Upper lobe of left lung (tissue), 6 donors: ENCODE results near the gene WDR37. TPM values are rescaled to one million over a fixed set of nuclear protein-coding genes. Genes with fewer than 3 reads are reported as not detected.

ENCODE experiments used
- ATAC-seq, 2 donors: fragments of 200-7000 bp; cut with Tn5 transposase; one replicate each; pipeline ENCODE4 v1.9.1; 2022; ENCODE audit warnings: mild to moderate bottlenecking in 2 of 2, moderate library complexity in 2 of 2; ENCODE audit not compliant: low FRiP score in 2 of 2
- DNase-seq, 2 donors: peaks; one replicate each; pipeline ENCODE4 v3.0.0-alpha.2; 2019 to 2020
- H3K27ac ChIP-seq, 4 donors: fragments of 200-600 bp; sonication (generic); one replicate each; pipeline ENCODE4 v1.5.1; 2016 to 2019
- H3K27me3 ChIP-seq, 4 donors: fragments of 200-600 bp; sonication (generic); one replicate each; pipeline ENCODE4 v1.5.1; 2017 to 2019
- H3K36me3 ChIP-seq, 4 donors: fragments of 200-600 bp; sonication (generic); one replicate each; pipeline ENCODE4 v1.5.1; 2016 to 2019
- H3K4me1 ChIP-seq, 4 donors: fragments of 200-600 bp; sonication (generic); one replicate each; pipeline ENCODE4 v1.5.1; 2018 to 2019
- H3K4me3 ChIP-seq, 4 donors: fragments of 200-600 bp; sonication (generic); one replicate each; pipeline ENCODE4 v1.5.1; 2017 to 2019; ENCODE audit warnings: mild to moderate bottlenecking in 2 of 4, moderate library complexity in 1 of 4
- H3K9me3 ChIP-seq, 4 donors: fragments of 200-600 bp; sonication (generic); one replicate each; pipeline ENCODE4 v1.5.1; 2018 to 2019
- EP300 ChIP-seq, 4 donors: sonication (generic); formaldehyde crosslinking; IDR thresholded peaks; one replicate each; pipeline ENCODE4 v1.5.1; 2017; ENCODE audit warnings: antibody characterized with exemption in 4 of 4, control low read depth in 2 of 4
- POLR2A ChIP-seq, 4 donors: fragments of 450-650 bp; IDR thresholded peaks; one replicate each; pipeline ENCODE4 v1.5.1; 2016 to 2017; ENCODE audit warnings: antibody characterized with exemption in 4 of 4, mild to moderate bottlenecking in 2 of 4
- POLR2AphosphoS5 ChIP-seq, 2 donors: sonication (generic); formaldehyde crosslinking; IDR thresholded peaks; one replicate each; pipeline ENCODE4 v1.5.1; 2017; ENCODE audit warnings: antibody characterized with exemption in 2 of 2
- WGBS, 2 donors: methylation state at CpG; one replicate each; pipeline ENCODE4 v1.1.5; 2017 to 2018; 5-methylcytosine and 5-hydroxymethylcytosine counted together
- total RNA-seq, 6 donors: library from RNA; depleted of rRNA in 4 of 6; stranded (reverse); fragments of >200 nt in 4 of 6; gene quantifications; one replicate each; pipeline versions ENCODE4 v1.1.0 to v1.2.1, GENCODE V29; 2016 to 2021
- TF ChIP-seq, protein P1 (sequence below), 6 experiments: fragments of 450-650 bp in 4 of 6; fragments of 200-600 bp in 2 of 6; sonication (generic) in 2 of 6; IDR thresholded peaks; one replicate each; pipeline ENCODE4 v1.5.1; 2016 to 2019; ENCODE audit warnings: antibody characterized with exemption in 6 of 6
- donor health status: DM: no; HTN: no; CAD: no; lungs with moderate emphysema.
- donor health status: DM: no; HTN: yes; CAD: no; lungs with severe emphysema.

Gene WDR37
- total RNA-seq, 6 donors from 2014 or later: 18.1 to 31.4 (median 19.9) TPM

DNA sequence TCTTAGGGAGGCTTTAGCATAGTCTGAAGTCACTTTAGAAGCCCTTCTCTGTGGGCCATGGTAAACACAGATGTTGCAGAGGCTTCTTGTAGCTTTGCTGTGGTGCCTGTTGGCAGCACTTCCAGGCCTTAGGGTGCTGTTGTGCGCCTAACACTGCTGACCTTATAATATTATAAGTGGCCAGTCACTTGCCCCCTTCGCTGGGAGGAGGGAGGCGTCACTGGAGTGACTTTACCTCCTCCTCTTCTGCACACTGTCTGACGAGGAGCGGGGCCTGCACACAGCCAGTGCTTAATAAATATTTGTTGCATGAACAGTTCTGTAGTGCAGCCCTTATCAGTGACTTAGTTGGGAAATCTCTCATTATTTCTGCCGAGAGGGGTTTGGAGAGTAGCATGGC is 63.3 kb downstream of the WDR37 start:
- H3K9me3 ChIP-seq: no peaks in the 10 kb centered on the region
- TF ChIP-seq EP300 (IDR thresholded peaks at IDR 0.05): no peak
- no peak for TF ChIP-seq POLR2AphosphoS5 (IDR thresholded peaks at IDR 0.05)
- TF ChIP-seq POLR2A (IDR thresholded peaks at IDR 0.05): no peak
- TF ChIP-seq, protein P1, sequence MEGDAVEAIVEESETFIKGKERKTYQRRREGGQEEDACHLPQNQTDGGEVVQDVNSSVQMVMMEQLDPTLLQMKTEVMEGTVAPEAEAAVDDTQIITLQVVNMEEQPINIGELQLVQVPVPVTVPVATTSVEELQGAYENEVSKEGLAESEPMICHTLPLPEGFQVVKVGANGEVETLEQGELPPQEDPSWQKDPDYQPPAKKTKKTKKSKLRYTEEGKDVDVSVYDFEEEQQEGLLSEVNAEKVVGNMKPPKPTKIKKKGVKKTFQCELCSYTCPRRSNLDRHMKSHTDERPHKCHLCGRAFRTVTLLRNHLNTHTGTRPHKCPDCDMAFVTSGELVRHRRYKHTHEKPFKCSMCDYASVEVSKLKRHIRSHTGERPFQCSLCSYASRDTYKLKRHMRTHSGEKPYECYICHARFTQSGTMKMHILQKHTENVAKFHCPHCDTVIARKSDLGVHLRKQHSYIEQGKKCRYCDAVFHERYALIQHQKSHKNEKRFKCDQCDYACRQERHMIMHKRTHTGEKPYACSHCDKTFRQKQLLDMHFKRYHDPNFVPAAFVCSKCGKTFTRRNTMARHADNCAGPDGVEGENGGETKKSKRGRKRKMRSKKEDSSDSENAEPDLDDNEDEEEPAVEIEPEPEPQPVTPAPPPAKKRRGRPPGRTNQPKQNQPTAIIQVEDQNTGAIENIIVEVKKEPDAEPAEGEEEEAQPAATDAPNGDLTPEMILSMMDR (IDR thresholded peaks at IDR 0.05): no peak
- DNase-seq (no peak), ATAC-seq (no peak)
- no peaks in the 10 kb centered on the region for H3K4me1 ChIP-seq
- WGBS, 2 donors: 89 to 100% methylated on average over 6 of the region's 6 CpGs
- H3K36me3 ChIP-seq: peaks cover 13 to 95% (median 58%) of the 10 kb centered on the region in 4 donors
- no peaks in the 10 kb centered on the region for H3K27me3 ChIP-seq
- no peak overlapping the region for H3K27ac ChIP-seq
- no peak overlapping the region for H3K4me3 ChIP-seq

DNA sequence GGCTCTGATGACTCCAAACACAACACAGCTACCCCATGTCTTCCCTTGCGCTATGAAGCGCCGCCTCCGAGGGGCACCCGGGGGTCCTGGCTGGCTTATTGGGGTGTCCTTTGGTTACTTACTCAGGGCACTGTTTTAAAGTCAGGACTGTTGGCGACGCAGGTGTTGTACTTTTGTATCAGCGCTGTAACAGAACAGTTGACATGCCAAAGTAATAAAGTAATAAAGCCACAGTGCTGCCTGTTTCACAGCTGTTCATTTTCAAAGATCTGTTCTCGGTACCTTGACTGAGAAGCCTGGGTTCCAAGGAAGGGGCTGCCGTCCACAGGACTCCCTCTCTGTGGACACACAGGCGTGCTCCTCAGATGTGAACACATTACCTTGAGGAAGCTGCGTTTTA is 64.1 kb downstream of the WDR37 start:
- TF ChIP-seq POLR2AphosphoS5 (IDR thresholded peaks at IDR 0.05) (no peak), EP300 (IDR thresholded peaks at IDR 0.05) (no peak), POLR2A (IDR thresholded peaks at IDR 0.05) (no peak)
- ATAC-seq: no peak
- Histone ChIP-seq H3K36me3 (peaks cover 21 to 95% (median 61%) of the 10 kb centered on the region in 4 donors), H3K9me3 (no peaks in the 10 kb centered on the region), H3K27ac (no peak overlapping the region), H3K4me1 (no peaks in the 10 kb centered on the region), H3K4me3 (no peak overlapping the region), H3K27me3 (no peaks in the 10 kb centered on the region)
- 82 to 87% methylated on average over 12 of the region's 12 CpGs for WGBS, 2 donors
- DNase-seq: no peak

DNA sequence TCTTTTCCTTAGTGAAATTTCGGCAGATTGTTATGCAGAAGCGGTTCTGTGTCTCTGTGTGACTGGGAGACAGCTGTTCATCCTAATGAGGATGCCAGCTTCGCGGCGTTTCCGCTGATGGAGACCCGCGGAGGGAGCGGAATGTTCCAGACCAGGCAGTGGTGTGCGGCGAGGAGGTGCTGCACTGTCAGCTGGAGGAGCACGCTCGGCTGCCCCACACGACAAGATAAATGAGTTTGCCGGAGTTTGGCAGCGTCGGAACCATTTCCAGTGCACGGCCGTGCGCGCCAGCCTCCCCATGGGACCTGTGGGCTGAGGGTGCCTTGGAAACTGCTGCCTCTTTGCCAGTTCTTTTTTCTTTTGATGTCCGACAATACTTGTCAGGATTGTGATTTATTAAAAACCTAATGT is 64.6 kb downstream of the WDR37 start:
- ATAC-seq (peak in 1 of 2 donors; percentile 15), DNase-seq (peak in 1 of 2 donors; percentile 70)
- 72 to 89% methylated on average over 21 to 22 of the region's 22 CpGs for WGBS, 2 donors
- H3K4me1 ChIP-seq: no peaks in the 10 kb centered on the region
- no peaks in the 10 kb centered on the region for H3K27me3 ChIP-seq
- H3K9me3 ChIP-seq: no peaks in the 10 kb centered on the region
- peaks cover 26 to 95% (median 63%) of the 10 kb centered on the region in 4 donors for H3K36me3 ChIP-seq
- TF ChIP-seq EP300 (IDR thresholded peaks at IDR 0.05): no peak
- TF ChIP-seq POLR2A (IDR thresholded peaks at IDR 0.05): no peak
- no peak overlapping the region for H3K4me3 ChIP-seq
- no peak overlapping the region for H3K27ac ChIP-seq

DNA sequence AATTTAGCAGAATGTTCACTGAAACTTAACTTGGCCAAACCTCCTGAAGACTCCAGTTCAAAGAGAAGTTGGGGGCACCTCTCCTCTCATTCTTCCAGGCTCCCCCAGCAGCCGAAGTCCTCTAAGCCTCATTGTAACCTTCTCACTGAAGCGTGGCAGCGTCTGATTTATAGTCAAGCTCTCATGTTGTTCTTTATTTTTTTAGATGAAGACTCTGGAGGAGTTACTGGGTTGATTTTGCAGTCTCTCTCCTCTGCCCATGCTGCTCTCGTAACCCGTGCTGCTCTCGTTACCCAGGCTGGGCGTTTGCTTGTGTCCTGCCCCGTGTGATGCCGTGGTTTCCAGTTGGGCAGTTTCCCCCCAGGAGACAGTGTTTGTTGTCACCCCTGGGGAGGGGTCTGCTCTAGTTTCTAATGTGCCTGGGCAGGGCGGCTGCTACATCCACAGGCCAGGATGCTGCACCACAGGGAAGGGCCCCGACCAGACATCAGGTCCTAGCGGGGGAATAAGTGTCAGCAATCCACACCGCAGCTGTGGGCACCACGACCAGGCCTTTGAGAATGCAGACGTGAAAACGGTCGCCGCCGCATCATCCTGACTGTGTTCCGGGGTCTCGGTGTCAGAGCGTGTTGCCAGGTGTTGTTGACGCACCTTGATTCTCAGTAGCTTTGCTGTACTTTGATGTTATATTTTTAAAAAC is 65.2 kb downstream of the WDR37 start:
- H3K27ac ChIP-seq: no peak overlapping the region
- 93 to 96% methylated on average over 23 of the region's 23 CpGs for WGBS, 2 donors
- no peak for ATAC-seq
- H3K4me1 ChIP-seq: no peaks in the 10 kb centered on the region
- H3K36me3 ChIP-seq: peaks cover 27 to 94% (median 61%) of the 10 kb centered on the region in 4 donors
- H3K9me3 ChIP-seq: no peaks in the 10 kb centered on the region
- no peak for DNase-seq
- no peaks in the 10 kb centered on the region for H3K27me3 ChIP-seq
- no peak overlapping the region for H3K4me3 ChIP-seq
- TF ChIP-seq POLR2A (IDR thresholded peaks at IDR 0.05): no peak
- TF ChIP-seq POLR2AphosphoS5 (IDR thresholded peaks at IDR 0.05): no peak

DNA sequence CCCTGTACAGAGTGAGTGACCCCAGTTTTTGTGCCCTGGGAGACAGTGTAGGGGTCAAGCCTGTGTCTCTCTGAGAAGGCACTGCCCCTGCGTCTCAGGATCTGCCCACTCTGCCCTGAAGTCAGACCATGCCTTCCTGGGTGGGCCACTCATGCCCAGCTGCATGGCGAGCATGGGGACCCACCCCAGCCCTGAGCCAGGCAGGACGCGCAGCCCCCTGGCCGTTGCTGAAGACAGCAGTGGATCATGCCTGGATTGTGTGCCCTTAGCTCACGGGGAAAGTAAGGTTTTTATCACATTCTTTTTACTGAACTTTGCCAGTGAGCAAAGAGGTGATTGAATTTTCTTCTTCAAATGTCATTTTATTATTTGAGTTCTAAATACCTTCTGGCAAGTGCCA is 66.2 kb downstream of the WDR37 start:
- peak in 1 of 2 donors; percentile 13 for ATAC-seq
- peaks cover 27 to 94% (median 58%) of the 10 kb centered on the region in 4 donors for H3K36me3 ChIP-seq
- TF ChIP-seq POLR2AphosphoS5 (IDR thresholded peaks at IDR 0.05) (no peak), EP300 (IDR thresholded peaks at IDR 0.05) (no peak), POLR2A (IDR thresholded peaks at IDR 0.05) (no peak)
- TF ChIP-seq, protein P1 (IDR thresholded peaks at IDR 0.05): no peak

DNA sequence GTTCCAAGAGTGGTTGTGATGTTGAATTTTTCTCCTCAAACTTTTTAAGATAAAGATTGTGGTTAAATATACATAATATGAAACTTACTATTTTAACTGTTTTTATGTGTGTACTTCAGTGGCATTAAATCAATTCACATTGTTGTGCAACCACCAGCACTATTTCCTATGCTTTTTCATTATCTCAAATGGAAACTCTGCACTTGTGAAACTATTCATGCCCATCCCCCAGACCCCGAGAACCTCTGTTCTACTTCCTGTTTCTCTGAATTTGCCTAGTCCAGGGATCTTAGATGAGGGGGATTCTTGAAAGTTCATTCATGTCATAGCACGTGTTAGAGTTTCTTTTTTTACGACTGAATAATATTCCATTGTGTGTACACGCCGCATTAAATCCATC is 67.0 kb downstream of the WDR37 start:
- H3K9me3 ChIP-seq: no peaks in the 10 kb centered on the region
- H3K27ac ChIP-seq: no peak overlapping the region
- DNase-seq (no peak), ATAC-seq (no peak)
- H3K4me1 ChIP-seq: no peaks in the 10 kb centered on the region
- TF ChIP-seq POLR2A (IDR thresholded peaks at IDR 0.05) (no peak), EP300 (IDR thresholded peaks at IDR 0.05) (no peak), POLR2AphosphoS5 (IDR thresholded peaks at IDR 0.05) (no peak)
- TF ChIP-seq, protein P1 (IDR thresholded peaks at IDR 0.05): no peak
- H3K27me3 ChIP-seq: no peaks in the 10 kb centered on the region
- peaks cover 27 to 97% (median 57%) of the 10 kb centered on the region in 4 donors for H3K36me3 ChIP-seq
- 80 to 89% methylated on average over 5 of the region's 5 CpGs for WGBS, 2 donors
- H3K4me3 ChIP-seq: no peak overlapping the region

More for the DNA sequence above, 66.2 kb downstream of the WDR37 start:
- peak in 1 of 2 donors; percentile 56 for DNase-seq
- no peaks in the 10 kb centered on the region for H3K4me1 ChIP-seq
- no peaks in the 10 kb centered on the region for H3K27me3 ChIP-seq
- H3K27ac ChIP-seq: no peak overlapping the region
- no peak overlapping the region for H3K4me3 ChIP-seq
- WGBS, 2 donors: 69% methylated on average over 4 to 5 of the region's 6 CpGs
- no peaks in the 10 kb centered on the region for H3K9me3 ChIP-seq
